GM12801 (cell line): ENCODE results near the gene NFIA.

Source experiments
- CTCF ChIP-seq: IDR thresholded peaks from one replicate; pipeline ENCODE4 v1.5.1; 2011; ENCODE audit warnings: control low read depth; ENCODE audit not compliant: insufficient read length; ENCODE audit errors: extremely low read depth

NFIA gene

GRCh38 chr1:61114178-61114870 lies 32.0 kb downstream of the NFIA start:
- no peak for TF ChIP-seq CTCF

GRCh38 chr1:61115436-61115835 lies 33.1 kb downstream of the NFIA start:
- TF ChIP-seq CTCF: no peak

DNA sequence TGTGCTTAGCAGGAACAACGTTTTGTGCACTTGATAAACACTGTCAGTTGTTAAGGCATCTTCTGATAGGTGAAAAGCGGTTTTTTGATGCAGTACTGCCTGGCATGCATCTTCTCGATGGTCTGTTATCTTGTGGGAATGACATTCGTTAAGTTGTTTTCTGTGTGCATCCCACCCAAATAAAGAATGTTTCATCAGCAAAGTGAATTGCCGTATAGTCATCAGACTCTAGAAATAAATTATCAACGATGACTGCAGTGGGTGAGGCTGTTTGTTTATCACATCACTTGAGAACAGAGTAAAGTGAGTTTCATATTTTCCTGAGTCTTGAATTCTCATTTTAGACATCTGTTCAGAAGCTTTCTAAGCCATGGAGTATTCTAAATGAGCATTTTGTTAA lies 34.1 kb downstream of the NFIA start:
- TF ChIP-seq CTCF: no peak

GRCh38 chr1:61117283-61117682 lies 34.9 kb downstream of the NFIA start:
- no peak for TF ChIP-seq CTCF

- no peak for TF ChIP-seq CTCF
Observed at GRCh38 chr1:61119085-61119484, 36.7 kb downstream of the NFIA start.

GRCh38 chr1:61120246-61120840 lies 38.0 kb downstream of the NFIA start:
- no peak for TF ChIP-seq CTCF

DNA sequence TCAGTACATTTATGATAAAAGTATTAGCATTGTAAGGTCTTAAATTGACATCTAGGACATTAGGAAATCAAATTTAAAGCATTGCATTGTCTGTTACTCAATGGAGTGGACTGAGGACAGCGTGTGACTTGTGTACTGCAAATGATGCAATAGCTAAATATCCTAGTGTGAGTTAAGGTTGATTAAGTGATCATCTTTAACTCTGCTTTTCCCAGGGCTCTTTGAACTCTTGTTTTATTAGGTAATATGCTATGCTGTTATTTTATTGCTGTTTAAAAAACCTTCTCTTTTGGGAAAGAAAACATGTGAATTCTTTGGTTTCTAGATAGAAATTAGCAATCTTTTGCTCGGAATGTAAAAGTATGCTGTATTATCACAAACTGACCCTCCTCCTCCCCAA lies 38.6 kb downstream of the NFIA start:
- TF ChIP-seq CTCF: no peak

- TF ChIP-seq CTCF: no peak
Observed at GRCh38 chr1:61121631-61122030, 39.3 kb downstream of the NFIA start.
